Astrocyte (in vitro differentiated cells and primary cell): ENCODE data around the gene LGALS8. TPM values are rescaled to one million over a fixed set of nuclear protein-coding genes. Genes with fewer than 3 reads are reported as not detected.
"Not testable (repeated sequence)": the region's sequence is repeated elsewhere in the genome, so short reads cannot be mapped to it uniquely, and the experiment has no call there.

Source experiments
- DNase-seq: peaks from one replicate; pipeline ENCODE4 v3.0.0-alpha.2; 2010; ENCODE audit warnings: low read depth
- FAIRE-seq: peaks from 2 replicates; lab custom pipeline; 2011; peaks lifted over from hg19 to GRCh38; lab: Jason Lieb, UNC
- H2AFZ ChIP-seq: 2 replicates; pipeline ENCODE4 v1.6.0; 2012; ENCODE audit warnings: low read depth, low read length, inconsistent platforms
- H3K27ac ChIP-seq: 2 replicates; pipeline ENCODE4 v1.5.1; 2011; ENCODE audit warnings: low read depth, low read length, inconsistent platforms
- H3K27me3 ChIP-seq: 2 replicates; pipeline ENCODE4 v1.6.0; 2011; ENCODE audit warnings: low read length, inconsistent platforms; ENCODE audit not compliant: insufficient read depth
- H3K36me3 ChIP-seq: 2 replicates; pipeline ENCODE4 v1.5.1; 2011; ENCODE audit warnings: low read length, inconsistent platforms; ENCODE audit not compliant: insufficient read depth
- H3K4me1 ChIP-seq: 2 replicates; pipeline ENCODE4 v1.5.1; 2011; ENCODE audit warnings: low read length, inconsistent platforms; ENCODE audit not compliant: insufficient read depth
- H3K4me2 ChIP-seq: 2 replicates; pipeline ENCODE4 v1.6.0; 2012; ENCODE audit warnings: low read length, inconsistent platforms
- H3K4me3 ChIP-seq: 2 replicates; pipeline ENCODE4 v1.5.1; 2011; ENCODE audit warnings: low read depth, mild to moderate bottlenecking, low read length, inconsistent platforms; ENCODE audit not compliant: insufficient read depth
- H3K79me2 ChIP-seq: 2 replicates; pipeline ENCODE4 v1.6.0; 2012; ENCODE audit warnings: mild to moderate bottlenecking, low read length, inconsistent platforms; ENCODE audit not compliant: insufficient read depth
- H3K9ac ChIP-seq: 2 replicates; pipeline ENCODE4 v1.6.0; 2012; ENCODE audit warnings: mild to moderate bottlenecking, low read length, inconsistent platforms
- H3K9me3 ChIP-seq: 2 replicates; pipeline ENCODE4 v1.5.1; 2012; ENCODE audit warnings: low read depth, mild to moderate bottlenecking, low read length, inconsistent platforms; ENCODE audit not compliant: insufficient read depth
- H4K20me1 ChIP-seq: 2 replicates; pipeline ENCODE4 v1.6.0; 2012; ENCODE audit warnings: low read length, inconsistent platforms; ENCODE audit not compliant: insufficient read depth
- H3K27ac Mint-ChIP-seq: one replicate; pipeline ENCODE4 v1.8.0; 2021; ENCODE audit warnings: mild to moderate bottlenecking, mixed read lengths; ENCODE audit not compliant: unreplicated experiment
- H3K27me3 Mint-ChIP-seq: one replicate; pipeline ENCODE4 v1.8.0; 2021; ENCODE audit warnings: low read depth, mixed read lengths; ENCODE audit not compliant: unreplicated experiment
- H3K36me3 Mint-ChIP-seq: one replicate; pipeline ENCODE4 v1.8.0; 2021; ENCODE audit warnings: low read depth, mixed read lengths; ENCODE audit not compliant: unreplicated experiment
- H3K4me1 Mint-ChIP-seq: one replicate; pipeline ENCODE4 v1.8.0; 2021; ENCODE audit warnings: low read depth, mixed read lengths; ENCODE audit not compliant: unreplicated experiment
- H3K4me3 Mint-ChIP-seq: one replicate; pipeline ENCODE4 v1.8.0; 2021; ENCODE audit warnings: mild to moderate bottlenecking, moderate library complexity, mixed read lengths; ENCODE audit not compliant: unreplicated experiment
- H3K9me3 Mint-ChIP-seq: one replicate; pipeline ENCODE4 v1.8.0; 2021; ENCODE audit warnings: mild to moderate bottlenecking, mixed read lengths; ENCODE audit not compliant: unreplicated experiment
- CTCF ChIP-seq: IDR thresholded peaks from 2 replicates; pipeline ENCODE4 v1.5.1; 2011; ENCODE audit warnings: low read depth, mild to moderate bottlenecking, inconsistent platforms, low read length, moderate library complexity; ENCODE audit not compliant: insufficient read depth
- EZH2 ChIP-seq: IDR thresholded peaks from 2 replicates; pipeline ENCODE4 v1.6.1; 2012; ENCODE audit warnings: mild to moderate bottlenecking, low read length, inconsistent platforms; ENCODE audit not compliant: insufficient read depth
- total RNA-seq: library from RNA; stranded (reverse); gene quantifications from 2 replicates; pipeline ENCODE4 v1.2.1, GENCODE V29; 2021

Gene LGALS8
- total RNA-seq, 1 donor from 2014 or later: 27.9 TPM

GRCh38 chr1:236480758-236481436 lies 42.9 kb upstream of the LGALS8 start:
- no peak overlapping the region for H3K4me3 ChIP-seq
- no peaks in the 10 kb centered on the region for H3K9me3 ChIP-seq
- H3K36me3 Mint-ChIP-seq: no peaks in the 10 kb centered on the region
- no peaks in the 10 kb centered on the region for H3K36me3 ChIP-seq
- no peak overlapping the region for H3K4me3 Mint-ChIP-seq
- no peak for DNase-seq
- no peaks in the 10 kb centered on the region for H4K20me1 ChIP-seq
- no peak for FAIRE-seq
- H3K4me1 Mint-ChIP-seq: no peaks in the 10 kb centered on the region
- no peak overlapping the region for H3K9ac ChIP-seq
- H3K27ac ChIP-seq: no peak overlapping the region
- no peak overlapping the region for H3K4me2 ChIP-seq
- no peak overlapping the region for H3K27ac Mint-ChIP-seq
- TF ChIP-seq CTCF (no peak), EZH2 (no peak)
- H3K27me3 ChIP-seq: peaks cover 2% of the 10 kb centered on the region
- no peak overlapping the region for H2AFZ ChIP-seq
- no peaks in the 10 kb centered on the region for H3K9me3 Mint-ChIP-seq
- H3K4me1 ChIP-seq: no peaks in the 10 kb centered on the region
- H3K27me3 Mint-ChIP-seq: no peaks in the 10 kb centered on the region
- no peaks in the 10 kb centered on the region for H3K79me2 ChIP-seq

DNA sequence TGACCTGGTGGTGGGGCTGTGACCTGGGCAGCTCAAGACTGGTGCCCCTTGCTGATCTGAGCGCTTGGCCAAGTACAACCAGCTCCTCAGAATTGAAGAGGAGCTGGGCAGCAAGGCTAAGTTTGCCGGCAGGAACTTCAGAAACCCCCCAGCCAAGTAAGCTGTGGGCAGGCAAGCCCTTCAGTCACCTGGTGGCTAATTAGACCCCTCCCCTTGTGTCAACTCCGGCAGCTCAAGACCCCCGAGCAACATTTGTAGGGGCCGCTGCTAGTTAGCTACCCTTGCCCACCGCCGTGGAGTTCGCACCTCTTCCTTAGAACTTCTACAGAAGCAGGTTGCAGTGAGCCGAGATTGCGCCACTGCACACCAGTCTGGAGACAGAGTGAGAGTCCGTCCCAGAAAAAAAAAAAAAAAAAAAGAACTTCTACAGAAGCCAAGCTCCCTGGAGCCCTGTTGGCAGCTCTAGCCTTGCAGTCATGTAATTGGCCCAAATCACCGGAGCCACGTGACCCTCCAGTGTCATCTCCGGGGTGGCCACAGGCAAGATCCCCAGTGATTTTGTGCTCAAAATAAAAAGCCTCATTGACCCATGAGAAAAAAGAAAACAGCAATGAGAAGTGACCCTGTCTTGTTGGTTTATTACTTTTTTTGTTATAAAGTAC lies 39.3 kb upstream of the LGALS8 start:
- H3K36me3 Mint-ChIP-seq: no peaks in the 10 kb centered on the region
- H3K4me3 Mint-ChIP-seq: no peak overlapping the region
- peaks cover 2% of the 10 kb centered on the region for H3K27me3 ChIP-seq
- H3K27ac ChIP-seq: no peak overlapping the region
- H3K9me3 Mint-ChIP-seq: no peaks in the 10 kb centered on the region
- H3K9ac ChIP-seq: no peak overlapping the region
- H2AFZ ChIP-seq: no peak overlapping the region
- FAIRE-seq (no peak), DNase-seq (no peak)
- no peaks in the 10 kb centered on the region for H3K36me3 ChIP-seq
- H4K20me1 ChIP-seq: no peaks in the 10 kb centered on the region
- H3K4me1 Mint-ChIP-seq: no peaks in the 10 kb centered on the region
- H3K79me2 ChIP-seq: no peaks in the 10 kb centered on the region
- H3K4me2 ChIP-seq: no peak overlapping the region
- H3K4me1 ChIP-seq: no peaks in the 10 kb centered on the region
- TF ChIP-seq EZH2 (no peak), CTCF (no peak)
- H3K27me3 Mint-ChIP-seq: no peaks in the 10 kb centered on the region
- no peak overlapping the region for H3K4me3 ChIP-seq
- H3K9me3 ChIP-seq: no peaks in the 10 kb centered on the region
- H3K27ac Mint-ChIP-seq: no peak overlapping the region

GRCh38 chr1:236486356-236487002 lies 37.3 kb upstream of the LGALS8 start:
- Mint-ChIP-seq H3K27ac (no peak overlapping the region), H3K36me3 (no peaks in the 10 kb centered on the region), H3K9me3 (no peaks in the 10 kb centered on the region), H3K27me3 (no peaks in the 10 kb centered on the region), H3K4me3 (no peak overlapping the region), H3K4me1 (no peaks in the 10 kb centered on the region)
- Histone ChIP-seq H2AFZ (no peak overlapping the region), H3K4me1 (no peaks in the 10 kb centered on the region), H3K4me3 (no peak overlapping the region), H3K79me2 (no peaks in the 10 kb centered on the region), H3K27ac (no peak overlapping the region), H3K36me3 (no peaks in the 10 kb centered on the region), H3K27me3 (peaks cover 2% of the 10 kb centered on the region), H3K9me3 (no peaks in the 10 kb centered on the region), H4K20me1 (no peaks in the 10 kb centered on the region), H3K4me2 (no peak overlapping the region), H3K9ac (no peak overlapping the region)
- no peak for TF ChIP-seq CTCF
- TF ChIP-seq EZH2: no peak
- no peak for FAIRE-seq
- no peak for DNase-seq

- not testable (repeated sequence) for H3K4me1 ChIP-seq, H3K27me3 Mint-ChIP-seq, H3K79me2 ChIP-seq, H3K27ac Mint-ChIP-seq, H4K20me1 ChIP-seq, H3K36me3 Mint-ChIP-seq, H3K9me3 ChIP-seq, H3K4me3 Mint-ChIP-seq, DNase-seq, H3K4me2 ChIP-seq, H3K9ac ChIP-seq, H3K4me1 Mint-ChIP-seq, H2AFZ ChIP-seq, H3K4me3 ChIP-seq, H3K27me3 ChIP-seq, H3K27ac ChIP-seq, H3K9me3 Mint-ChIP-seq, FAIRE-seq, H3K36me3 ChIP-seq
Observed at GRCh38 chr1:236489161-236489560, 34.6 kb upstream of the LGALS8 start.
